NCI-H774 (cell line): ENCODE measurements around the gene TMEM151B.
A peak's percentile ranks its signal among the peaks of the same experiment; 100 is the strongest.
"Not testable (repeated sequence)": the region's sequence is repeated elsewhere in the genome, so short reads cannot be mapped to it uniquely, and the experiment has no call there.

Source experiments
- DNase-seq: peaks from one replicate; lab custom pipeline; 2025; lab: John Stamatoyannopoulos, UW

TMEM151B gene

GRCh38 chr6:44269921-44270525 lies at the start of gene TMEM151B:
Gene TMEM151B (plus strand): TSS chr6:44270450. CDS start chr6:44270743, 293 bp downstream.
- no peak for DNase-seq

- DNase-seq, result no peak
Measured at GRCh38 chr6:44220913-44221290, 49.3 kb upstream of the TMEM151B start.

GRCh38 chr6:44221291-44221960 lies 48.8 kb upstream of the TMEM151B start:
- DNase-seq, result peak; percentile 53

DNA sequence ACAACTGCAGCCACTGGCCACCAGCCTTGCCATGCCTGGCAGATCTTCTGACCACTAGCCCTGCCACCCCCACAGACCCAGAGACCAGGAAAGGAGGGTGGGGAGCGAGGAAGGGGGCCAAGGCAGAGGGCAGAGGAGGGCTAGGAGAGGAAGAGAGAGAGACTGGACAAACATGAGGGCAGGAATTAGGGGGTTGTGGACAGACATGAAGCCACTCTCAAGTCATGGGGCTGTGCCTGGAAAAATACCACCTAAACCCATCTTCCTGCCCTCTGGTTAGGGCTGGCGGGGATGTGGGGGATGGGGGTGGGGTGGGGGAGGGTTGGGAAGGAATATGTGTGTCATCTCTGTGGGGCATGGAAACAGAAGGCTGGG lies 48.3 kb upstream of the TMEM151B start:
- DNase-seq, result no peak

DNA sequence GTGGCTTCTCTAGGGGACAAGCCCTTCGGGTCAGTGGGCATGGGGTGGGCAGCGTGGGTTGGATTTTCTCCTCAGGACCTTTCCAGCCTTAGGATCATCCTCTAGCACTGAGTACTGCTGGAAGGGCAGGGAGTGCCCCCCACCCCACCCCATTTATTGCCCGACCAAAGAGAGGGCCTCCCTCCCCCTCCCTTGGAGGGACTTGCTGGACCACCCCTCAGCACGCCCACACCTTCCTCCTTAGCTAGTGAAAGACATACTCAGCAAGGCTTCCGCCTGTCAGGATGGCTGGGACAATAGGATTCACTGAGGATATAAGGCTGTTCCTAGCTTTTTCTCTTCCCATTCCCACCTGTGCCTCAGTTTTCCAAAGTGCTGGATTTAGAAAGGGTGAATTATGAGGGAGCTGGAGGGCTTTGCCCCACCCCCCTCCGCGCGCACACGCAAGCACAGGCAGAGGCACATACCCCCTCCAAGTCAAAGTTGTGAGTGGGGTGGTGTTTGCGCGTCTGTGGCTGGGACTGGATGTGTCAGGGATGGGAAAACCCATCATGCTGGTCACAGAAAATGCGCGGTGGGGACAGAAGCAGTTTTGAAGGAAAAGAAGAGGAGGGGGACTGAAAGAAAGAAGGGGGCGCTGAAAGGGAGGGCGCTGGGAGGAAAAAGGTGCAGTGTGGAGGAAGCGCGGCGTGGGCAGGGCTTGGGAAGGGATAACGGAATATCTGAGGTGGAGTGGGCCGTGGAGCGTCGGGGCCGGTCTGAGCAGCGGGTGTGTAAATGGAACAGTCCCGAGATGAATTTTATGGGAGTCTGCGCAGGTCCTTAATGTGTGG lies 47.5 kb upstream of the TMEM151B start:
- DNase-seq, result no peak

DNA sequence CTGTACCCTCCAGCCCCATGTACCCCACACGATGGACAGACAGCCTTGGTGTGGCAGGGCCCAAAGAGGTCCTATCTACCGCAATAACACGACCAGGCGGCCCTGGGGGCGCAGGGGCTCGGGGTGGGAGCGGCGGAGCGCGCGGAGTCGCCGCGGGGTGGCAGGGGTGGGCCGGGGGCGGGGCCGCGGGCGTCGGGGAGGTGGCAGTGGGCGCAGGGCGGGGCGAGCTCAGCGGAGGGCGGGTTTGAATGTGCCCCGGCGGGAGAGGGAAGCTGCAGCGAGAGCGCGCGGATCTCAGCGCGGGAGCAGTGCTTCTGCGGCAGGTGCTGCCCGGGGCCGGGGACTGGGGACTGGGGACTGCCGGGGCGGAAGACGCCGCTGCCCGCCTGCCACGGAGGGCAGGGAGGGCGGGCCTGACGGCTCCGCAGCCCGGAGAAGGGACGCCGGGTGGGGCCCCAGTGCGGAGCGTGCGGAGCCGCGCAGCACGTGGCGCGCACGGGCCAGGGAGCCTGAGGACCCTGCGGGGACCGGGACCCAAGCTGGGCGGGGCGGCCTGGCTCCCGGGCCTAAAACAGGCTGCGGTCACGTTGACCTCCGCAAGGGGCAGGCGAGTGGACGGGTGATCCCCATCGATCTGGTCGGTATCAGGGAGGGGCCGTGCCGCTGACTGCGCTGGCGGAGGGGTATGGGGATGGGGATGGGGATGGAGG lies 46.8 kb upstream of the TMEM151B start, which contains the start of gene SLC29A1:
Gene SLC29A1, plus strand, starts transcription at position 277 of the 710 bp plus-strand sequence. CDS start 3,719 bp downstream, outside the sequence.
- peak; percentile 58 for DNase-seq

DNA sequence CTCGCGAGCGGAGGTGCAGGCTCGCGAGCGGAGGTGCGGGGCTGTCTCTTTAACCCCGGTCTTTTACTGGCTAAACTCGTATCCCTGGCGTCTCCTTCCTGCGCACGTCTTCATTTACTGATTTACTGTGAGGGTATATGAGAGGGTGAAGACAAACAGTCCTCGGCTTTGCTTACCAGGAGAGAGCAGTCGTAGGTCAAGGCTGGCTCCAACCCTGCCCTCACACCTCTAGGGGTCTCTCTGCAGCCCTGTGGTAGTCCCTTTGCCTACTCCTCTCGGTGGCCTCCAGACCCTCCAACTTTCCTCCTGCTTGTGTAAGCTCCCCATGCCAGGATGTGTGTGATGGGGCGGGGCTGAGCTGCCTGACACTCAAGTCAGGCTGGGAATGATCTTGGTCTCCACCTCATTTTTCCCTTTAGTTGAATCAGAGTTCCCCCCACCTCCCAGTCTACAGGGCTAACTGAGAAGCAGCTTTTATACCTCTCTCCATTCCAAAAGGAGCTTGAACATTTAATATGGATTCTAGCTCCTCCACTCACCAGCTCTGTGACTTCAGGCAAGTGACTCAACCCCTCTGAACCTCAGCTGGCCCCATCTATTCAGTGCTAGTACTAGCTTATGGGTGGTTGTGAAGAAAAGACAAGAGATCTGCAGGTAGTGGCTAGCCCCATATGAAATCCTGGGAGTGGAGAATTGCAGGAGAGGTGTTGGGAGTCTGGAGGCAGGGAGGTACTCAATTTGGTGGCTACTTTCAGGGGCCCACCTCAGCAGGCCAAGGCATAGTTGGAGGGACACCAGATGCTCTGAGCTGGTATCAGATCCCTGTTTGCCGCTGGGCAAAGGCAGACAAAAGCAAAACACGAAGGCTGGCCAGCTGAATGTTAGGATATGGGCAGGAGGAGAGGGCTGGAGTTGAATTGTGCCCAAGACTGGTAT lies 46.0 kb upstream of the TMEM151B start:
- no peak for DNase-seq

GRCh38 chr6:44224965-44225305 lies 45.3 kb upstream of the TMEM151B start:
- no peak for DNase-seq

DNA sequence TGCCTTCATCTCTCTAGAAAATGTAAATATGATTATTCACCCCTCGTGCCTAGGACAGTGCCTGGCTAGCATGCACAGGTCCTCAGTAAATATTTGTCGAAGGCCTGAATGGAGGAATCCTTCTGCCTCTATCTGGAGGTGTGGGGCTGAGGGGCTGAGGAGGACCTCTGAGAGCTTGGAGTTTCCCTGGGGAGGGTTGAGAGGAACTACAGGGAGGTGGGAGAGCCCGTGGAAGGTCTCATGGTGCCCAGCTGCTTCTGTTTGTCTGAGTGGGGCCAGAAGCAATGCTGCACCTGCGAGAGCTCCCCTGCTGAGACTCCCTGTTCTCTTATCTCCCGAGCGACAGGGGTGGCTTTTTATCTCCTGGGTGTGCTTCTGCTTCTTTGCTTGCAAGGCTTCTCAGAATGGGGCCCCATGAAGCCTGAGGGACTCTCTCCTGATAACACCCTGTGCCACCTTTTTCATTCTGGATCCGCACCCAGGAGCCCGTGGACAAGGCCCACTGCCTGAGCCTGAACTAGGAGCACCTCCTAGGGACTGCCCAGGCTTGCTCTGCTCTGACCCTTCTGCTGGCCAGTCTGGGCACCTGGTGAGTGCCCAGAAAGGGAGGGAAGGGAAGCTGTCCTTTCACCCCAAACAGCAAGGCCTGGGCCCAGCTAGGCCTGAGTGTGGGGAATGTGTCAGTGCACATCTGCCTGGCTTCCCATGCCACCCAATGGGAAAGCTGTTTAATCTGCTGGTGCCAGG lies 44.5 kb upstream of the TMEM151B start:
- DNase-seq, result no peak

DNA sequence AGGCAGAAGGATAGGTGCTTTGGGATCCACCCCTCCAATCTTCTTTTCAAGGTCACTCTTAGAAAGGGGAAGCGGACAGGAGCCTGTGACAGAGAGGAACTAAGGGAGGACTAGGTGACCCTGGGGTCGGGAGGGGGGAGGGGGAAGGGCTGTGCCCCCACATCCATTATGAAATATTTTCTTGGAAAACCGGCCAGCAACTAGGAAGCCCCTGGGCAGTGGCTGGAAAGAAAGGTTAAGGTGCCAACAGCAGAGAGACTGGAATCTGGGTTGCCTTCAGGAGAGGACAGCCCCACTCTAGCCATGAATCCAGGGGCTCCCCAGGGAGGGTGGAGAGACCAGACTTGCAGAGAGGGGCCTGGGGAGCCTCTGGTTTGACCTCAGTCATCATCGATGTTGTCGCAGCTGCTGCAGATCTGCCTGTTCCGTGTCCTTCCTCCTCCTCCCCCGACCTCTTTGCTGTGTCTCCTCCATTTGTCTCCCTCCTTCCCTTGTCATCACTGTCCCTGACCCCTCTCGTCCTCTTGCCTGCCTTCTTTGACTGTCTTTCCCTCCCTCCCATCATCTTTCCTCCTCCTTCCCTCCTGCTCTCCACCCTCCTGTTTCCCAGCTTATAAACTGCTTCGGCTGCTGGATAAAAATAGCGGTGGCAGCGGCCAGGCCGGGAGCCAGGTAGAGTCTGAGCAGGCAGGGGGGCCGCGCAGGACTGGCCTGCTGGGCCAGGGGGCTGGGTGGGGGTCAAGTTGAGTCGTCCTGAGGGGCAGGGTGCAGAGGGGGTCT lies 43.7 kb upstream of the TMEM151B start:
- no peak for DNase-seq

DNA sequence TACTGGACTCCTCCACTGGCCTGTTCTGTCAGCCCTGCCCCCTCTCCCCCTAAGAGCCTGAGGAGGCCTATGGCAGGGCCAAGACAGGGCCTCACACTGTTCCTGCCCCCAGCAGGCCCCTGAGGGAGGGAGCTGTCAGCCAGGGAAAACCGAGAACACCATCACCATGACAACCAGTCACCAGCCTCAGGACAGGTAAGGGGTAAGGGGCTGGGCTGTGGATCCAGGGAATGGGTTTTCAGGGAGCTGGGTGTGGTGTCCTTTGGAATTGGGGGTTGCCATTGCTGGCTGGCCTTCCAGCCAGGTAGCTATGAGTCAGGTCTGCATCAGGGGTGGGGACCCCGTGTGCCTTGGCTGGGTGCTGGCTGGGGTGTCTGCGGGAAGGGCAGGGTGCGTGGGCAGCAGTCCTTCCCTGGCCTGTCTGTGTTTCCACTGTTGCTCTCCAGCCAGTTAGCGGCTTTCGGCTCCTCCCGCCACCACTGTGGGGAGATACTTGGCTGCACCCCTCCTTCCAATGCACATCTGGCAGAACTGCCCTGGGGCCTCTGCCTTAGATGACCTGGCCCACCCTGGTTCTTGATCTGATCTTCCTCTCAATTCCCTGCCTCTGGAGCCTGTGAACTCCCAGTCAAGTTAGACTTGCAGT lies 43.0 kb upstream of the TMEM151B start:
- DNase-seq, result no peak

GRCh38 chr6:44228031-44228430 lies 42.2 kb upstream of the TMEM151B start:
- no peak for DNase-seq

- DNase-seq, result no peak
Measured at GRCh38 chr6:44228433-44228832, 41.8 kb upstream of the TMEM151B start.

GRCh38 chr6:44228836-44229235 lies 41.4 kb upstream of the TMEM151B start:
- DNase-seq, result no peak

- no peak for DNase-seq
Measured at GRCh38 chr6:44229376-44230033, 40.7 kb upstream of the TMEM151B start.

GRCh38 chr6:44230034-44230675 lies 40.1 kb upstream of the TMEM151B start:
- no peak for DNase-seq

DNA sequence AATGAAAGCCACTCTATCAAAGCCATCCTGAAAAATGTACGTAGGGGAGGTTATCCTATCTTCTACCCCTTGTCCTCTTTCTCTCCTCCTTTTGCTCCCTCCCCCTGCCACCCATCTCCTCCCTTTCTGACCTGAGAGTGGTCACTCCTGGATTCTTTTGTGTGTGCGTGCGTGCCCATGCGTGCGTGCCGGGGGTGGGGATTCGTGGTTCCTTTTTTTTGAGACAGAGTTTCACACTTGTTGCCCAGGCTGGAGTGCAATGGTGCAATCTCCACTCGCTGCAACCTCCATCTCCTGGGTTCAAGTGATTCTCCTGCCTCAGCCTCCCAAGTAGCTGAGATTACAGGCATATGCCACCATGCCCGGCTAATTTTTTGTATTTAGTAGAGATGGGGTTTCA lies 38.8 kb upstream of the TMEM151B start:
- not testable (repeated sequence) for DNase-seq
